ENCODE results near the gene SLFN12.
"Not testable (repeated sequence)": the region's sequence is repeated elsewhere in the genome, so short reads cannot be mapped to it uniquely, and the experiment has no call there.

SLFN12 gene

GRCh38 chr17:35407531-35407930 lies 24.8 kb downstream of the SLFN12 start:
- DNase-seq (ENCODE audit: low spot score) = no peak

GRCh38 chr17:35406568-35406967 lies 25.7 kb downstream of the SLFN12 start:
- DNase-seq (ENCODE audit: low spot score) = no peak

- peak; percentile 51 for DNase-seq (ENCODE audit: low spot score)
Observed at GRCh38 chr17:35404360-35404759, 27.9 kb downstream of the SLFN12 start.

- not testable (repeated sequence) for DNase-seq (ENCODE audit: low spot score)
Observed at GRCh38 chr17:35393783-35394182, 38.5 kb downstream of the SLFN12 start.

GRCh38 chr17:35390663-35391062 lies 41.6 kb downstream of the SLFN12 start:
- DNase-seq (ENCODE audit: low spot score) = no peak

- DNase-seq (ENCODE audit: low spot score) = no peak
Observed at GRCh38 chr17:35390156-35390555, 42.1 kb downstream of the SLFN12 start.

GRCh38 chr17:35387496-35387895 lies 44.8 kb downstream of the SLFN12 start:
- DNase-seq (ENCODE audit: low spot score) = no peak

- DNase-seq (ENCODE audit: low spot score) = no peak
Observed at GRCh38 chr17:35377706-35378105, 54.6 kb downstream of the SLFN12 start.

- DNase-seq (ENCODE audit: low spot score) = no peak
Observed at GRCh38 chr17:35377068-35377467, 55.2 kb downstream of the SLFN12 start.

GRCh38 chr17:35376245-35376644 lies 56.1 kb downstream of the SLFN12 start:
- DNase-seq (ENCODE audit: low spot score) = no peak

GRCh38 chr17:35374766-35375344 lies 57.4 kb downstream of the SLFN12 start:
- no peak for DNase-seq (ENCODE audit: low spot score)

- peak; percentile 39 for DNase-seq (ENCODE audit: low spot score)
Observed at GRCh38 chr17:35373984-35374765, 58.1 kb downstream of the SLFN12 start.

GRCh38 chr17:35373534-35373983 lies 58.7 kb downstream of the SLFN12 start, which contains the start of gene SLFN11:
Gene SLFN11, minus strand, starts transcription at chr17:35373621. Its CDS starts 9,814 bp downstream, at chr17:35363807.
- peak; percentile 76 for DNase-seq (ENCODE audit: low spot score)

- no peak for DNase-seq (ENCODE audit: low spot score)
Observed at GRCh38 chr17:35372846-35373533, 59.3 kb downstream of the SLFN12 start.

- DNase-seq (ENCODE audit: low spot score) = no peak
Observed at GRCh38 chr17:35371934-35372333, 60.4 kb downstream of the SLFN12 start.

GRCh38 chr17:35368081-35368830 lies 64.0 kb downstream of the SLFN12 start:
- peak; percentile 37 for DNase-seq (ENCODE audit: low spot score)

- DNase-seq (ENCODE audit: low spot score) = no peak
Observed at GRCh38 chr17:35361027-35361426, 71.3 kb downstream of the SLFN12 start.

All from CD4-positive, alpha-beta T cell treated with Interleukin-15 for 4 hours (primary cell).